KMS-11 (cell line): Measurements from ENCODE around the gene ATAD3A.

Experiments
- H2AFZ ChIP-seq: fragments of 200-600 bp; sonication (generic); 2 replicates; pipeline ENCODE4 v1.6.1; 2016; ENCODE audit warnings: antibody characterized with exemption, mixed run types, low read depth
- H3K27ac ChIP-seq: fragments of 200-600 bp; sonication (generic); 2 replicates; pipeline ENCODE4 v1.6.1; 2016; ENCODE audit warnings: mild to moderate bottlenecking, mixed run types
- H3K27me3 ChIP-seq: fragments of 200-600 bp; sonication (generic); 2 replicates; pipeline ENCODE4 v1.6.1; 2017; ENCODE audit warnings: mild to moderate bottlenecking, low read depth, mixed run types, moderate library complexity; ENCODE audit not compliant: insufficient read depth
- H3K36me3 ChIP-seq: fragments of 200-600 bp; sonication (generic); 2 replicates; pipeline ENCODE4 v1.6.1; 2017; ENCODE audit warnings: mild to moderate bottlenecking, mixed run types; ENCODE audit not compliant: insufficient read depth
- H3K4me1 ChIP-seq: fragments of 200-600 bp; sonication (generic); 2 replicates; pipeline ENCODE4 v1.6.1; 2016; ENCODE audit warnings: mild to moderate bottlenecking, low read depth, mixed run types; ENCODE audit not compliant: poor library complexity, severe bottlenecking
- H3K4me2 ChIP-seq: fragments of 200-600 bp; sonication (generic); 2 replicates; pipeline ENCODE4 v1.7.0; 2016; ENCODE audit warnings: mild to moderate bottlenecking, mixed run types
- H3K4me3 ChIP-seq: fragments of 200-600 bp; sonication (generic); IDR thresholded peaks from 2 replicates; pipeline ENCODE4 v1.6.1; 2017; ENCODE audit warnings: low read depth, low read length, mixed read lengths; ENCODE audit not compliant: insufficient read depth
- H3K79me2 ChIP-seq: fragments of 200-600 bp; sonication (generic); 2 replicates; pipeline ENCODE4 v1.6.1; 2016; ENCODE audit warnings: low read depth, mixed run types; ENCODE audit not compliant: insufficient read depth
- H3K9ac ChIP-seq: fragments of 200-600 bp; sonication (generic); 2 replicates; pipeline ENCODE4 v1.6.1; 2016; ENCODE audit warnings: mild to moderate bottlenecking, mixed run types
- H4K20me1 ChIP-seq: fragments of 200-600 bp; sonication (generic); 2 replicates; pipeline ENCODE4 v1.6.1; 2016; ENCODE audit warnings: mild to moderate bottlenecking, mixed run types; ENCODE audit not compliant: insufficient read depth
- TF ChIP-seq, protein P1 (sequence below): fragments of 200-600 bp; sonication (generic); conservative IDR thresholded peaks from 2 replicates; pipeline ENCODE4 v1.6.1; 2017; ENCODE audit warnings: low read depth, mild to moderate bottlenecking, antibody characterized with exemption, low read length, moderate library complexity, mixed read lengths

ATAD3A gene

DNA sequence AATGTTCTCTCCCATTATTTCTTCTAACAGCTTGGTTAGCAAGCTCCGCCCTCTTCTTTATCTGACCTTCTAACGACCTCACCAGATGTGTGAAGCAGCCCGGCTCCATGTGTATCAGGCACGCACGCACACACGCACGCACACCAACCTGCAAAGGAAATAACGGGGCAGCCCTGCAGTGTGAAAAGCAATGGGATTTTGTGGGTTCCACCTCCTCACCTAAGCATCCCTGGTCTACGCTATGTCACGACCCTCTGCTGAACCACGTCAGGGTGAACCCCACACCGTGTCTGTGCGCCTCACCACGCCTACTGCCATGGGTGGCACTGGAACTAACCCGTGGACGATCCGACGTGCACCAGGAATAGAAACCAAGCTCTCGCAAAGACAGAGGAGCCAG lies 52.3 kb downstream of the ATAD3A start:
- peaks cover 74% of the 10 kb centered on the region for H3K79me2 ChIP-seq
- H2AFZ ChIP-seq, result no peak overlapping the region
- no peak overlapping the region for H3K4me3 ChIP-seq
- no peak overlapping the region for H3K9ac ChIP-seq
- no peaks in the 10 kb centered on the region for H3K4me1 ChIP-seq
- H3K27ac ChIP-seq, result no peak overlapping the region
- no peaks in the 10 kb centered on the region for H3K27me3 ChIP-seq
- peaks cover 19% of the 10 kb centered on the region for H4K20me1 ChIP-seq
- peaks cover 6% of the 10 kb centered on the region; the same call in 1 of the 2 replicates for H3K36me3 ChIP-seq
- H3K4me2 ChIP-seq, result no peak overlapping the region
- TF ChIP-seq, protein P1, sequence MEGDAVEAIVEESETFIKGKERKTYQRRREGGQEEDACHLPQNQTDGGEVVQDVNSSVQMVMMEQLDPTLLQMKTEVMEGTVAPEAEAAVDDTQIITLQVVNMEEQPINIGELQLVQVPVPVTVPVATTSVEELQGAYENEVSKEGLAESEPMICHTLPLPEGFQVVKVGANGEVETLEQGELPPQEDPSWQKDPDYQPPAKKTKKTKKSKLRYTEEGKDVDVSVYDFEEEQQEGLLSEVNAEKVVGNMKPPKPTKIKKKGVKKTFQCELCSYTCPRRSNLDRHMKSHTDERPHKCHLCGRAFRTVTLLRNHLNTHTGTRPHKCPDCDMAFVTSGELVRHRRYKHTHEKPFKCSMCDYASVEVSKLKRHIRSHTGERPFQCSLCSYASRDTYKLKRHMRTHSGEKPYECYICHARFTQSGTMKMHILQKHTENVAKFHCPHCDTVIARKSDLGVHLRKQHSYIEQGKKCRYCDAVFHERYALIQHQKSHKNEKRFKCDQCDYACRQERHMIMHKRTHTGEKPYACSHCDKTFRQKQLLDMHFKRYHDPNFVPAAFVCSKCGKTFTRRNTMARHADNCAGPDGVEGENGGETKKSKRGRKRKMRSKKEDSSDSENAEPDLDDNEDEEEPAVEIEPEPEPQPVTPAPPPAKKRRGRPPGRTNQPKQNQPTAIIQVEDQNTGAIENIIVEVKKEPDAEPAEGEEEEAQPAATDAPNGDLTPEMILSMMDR, result no peak

DNA sequence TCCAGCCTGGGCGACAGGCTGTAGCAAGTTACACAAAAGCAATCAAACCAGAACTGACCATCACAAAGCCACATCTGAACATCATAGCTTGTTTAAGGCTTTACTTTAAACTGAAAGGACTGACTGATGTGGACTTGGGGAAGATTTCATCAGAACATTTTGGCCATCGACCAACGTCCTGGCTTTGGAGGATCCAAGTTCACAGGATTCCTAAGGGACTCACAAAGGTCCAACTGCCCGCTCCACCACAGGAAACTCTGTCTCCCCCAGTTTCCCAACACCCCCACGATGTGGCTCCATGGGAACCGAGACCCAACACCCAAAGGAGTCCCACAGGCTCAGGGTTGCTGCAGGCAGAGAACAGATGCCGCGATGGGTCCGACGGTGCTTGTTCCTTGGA lies 53.4 kb downstream of the ATAD3A start:
- TF ChIP-seq, protein P1, result no peak
- Histone ChIP-seq H3K27me3 (no peaks in the 10 kb centered on the region), H3K4me3 (no peak overlapping the region), H3K79me2 (peaks cover 85% of the 10 kb centered on the region), H3K36me3 (peaks cover 6% of the 10 kb centered on the region; the same call in 1 of the 2 replicates), H3K4me2 (no peak overlapping the region), H2AFZ (no peak overlapping the region), H3K27ac (no peak overlapping the region), H3K9ac (no peak overlapping the region), H4K20me1 (peaks cover 27% of the 10 kb centered on the region), H3K4me1 (no peaks in the 10 kb centered on the region)

DNA sequence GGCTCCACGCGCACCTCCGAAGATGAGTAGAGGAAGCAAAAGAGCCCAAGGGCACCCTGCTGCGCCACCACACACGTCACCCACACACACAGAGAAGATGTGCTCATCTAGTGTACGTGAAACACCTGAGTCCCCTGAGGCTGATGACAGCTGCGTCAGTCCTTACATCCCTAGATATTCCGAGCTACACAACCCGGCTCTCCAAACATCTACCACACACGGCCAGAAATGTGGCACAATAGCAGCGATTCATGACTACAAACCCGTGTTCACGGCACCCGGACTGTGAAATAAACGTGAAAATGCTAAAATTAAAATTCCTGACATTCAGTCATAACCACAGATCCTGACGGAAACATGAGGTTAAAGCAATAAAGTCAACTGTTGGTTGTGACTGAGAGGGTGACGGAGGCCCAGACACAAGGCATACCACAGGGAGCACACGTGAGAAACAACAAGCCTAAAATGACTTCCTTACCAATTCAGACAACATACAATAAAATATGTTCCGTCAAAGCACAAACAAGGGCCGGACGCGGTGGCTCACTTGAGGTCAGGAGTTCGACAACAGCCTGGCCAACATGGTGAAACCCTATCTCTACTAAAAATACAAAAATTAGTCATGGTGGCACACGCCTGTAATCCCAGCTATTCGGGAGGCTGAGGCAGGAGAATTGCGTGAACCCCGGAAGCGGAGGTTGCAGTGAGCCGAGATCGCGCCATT lies 55.4 kb downstream of the ATAD3A start:
- peaks cover 28% of the 10 kb centered on the region for H4K20me1 ChIP-seq
- no peak overlapping the region for H2AFZ ChIP-seq
- TF ChIP-seq, protein P1, result no peak
- no peaks in the 10 kb centered on the region for H3K27me3 ChIP-seq
- no peak overlapping the region for H3K4me3 ChIP-seq
- H3K9ac ChIP-seq, result no peak overlapping the region
- H3K27ac ChIP-seq, result no peak overlapping the region
- H3K36me3 ChIP-seq, result peaks cover 8% of the 10 kb centered on the region; the same call in 1 of the 2 replicates
- H3K79me2 ChIP-seq, result peaks cover 99% of the 10 kb centered on the region
- H3K4me2 ChIP-seq, result no peak overlapping the region
- no peaks in the 10 kb centered on the region for H3K4me1 ChIP-seq

DNA sequence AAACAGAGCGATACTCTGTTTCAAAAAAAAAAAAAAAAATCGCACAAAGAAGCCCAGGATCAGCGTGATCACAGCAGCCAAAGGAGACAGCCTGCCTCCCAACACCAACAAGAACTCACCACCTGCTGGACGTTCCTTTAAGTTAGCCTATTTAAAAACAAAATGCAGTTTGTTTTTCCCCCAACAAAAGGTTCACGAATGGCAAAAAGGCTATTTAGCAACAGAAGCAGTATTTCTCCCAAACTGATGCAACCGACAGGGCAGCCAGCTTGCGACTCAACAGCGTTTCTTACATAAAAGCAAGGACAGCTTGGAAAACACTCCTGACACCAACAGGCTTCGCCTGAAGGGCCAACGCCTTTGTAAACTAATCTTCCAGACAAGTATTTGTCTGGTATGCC lies 55.9 kb downstream of the ATAD3A start:
- H3K36me3 ChIP-seq, result peaks cover 8% of the 10 kb centered on the region; the same call in 1 of the 2 replicates
- no peak overlapping the region for H2AFZ ChIP-seq
- TF ChIP-seq, protein P1, result no peak
- H3K79me2 ChIP-seq, result peaks cover 100% of the 10 kb centered on the region
- H3K9ac ChIP-seq, result no peak overlapping the region
- no peak overlapping the region for H3K27ac ChIP-seq
- H3K4me2 ChIP-seq, result no peak overlapping the region
- H3K4me1 ChIP-seq, result no peaks in the 10 kb centered on the region
- peaks cover 28% of the 10 kb centered on the region for H4K20me1 ChIP-seq
- no peak overlapping the region for H3K4me3 ChIP-seq
- H3K27me3 ChIP-seq, result no peaks in the 10 kb centered on the region
